Adrenal gland (tissue), 12 donors: ENCODE results near the gene VMO1. TPM values are rescaled to one million over a fixed set of nuclear protein-coding genes. Genes with fewer than 3 reads are reported as not detected.

ENCODE experiments used
- DNase-seq, 7 donors: peaks; one replicate each; pipeline ENCODE4 v3.0.0-alpha.2; 2019 to 2020
- H3K27ac ChIP-seq, 5 donors: fragments of 200-600 bp; sonication (generic) in 4 of 5; 1 replicate in 3 of 5; 2 replicates in 2 of 5; pipeline versions ENCODE4 v1.5.1 to v1.8.0; 2016 to 2020; ENCODE audit warnings: mild to moderate bottlenecking in 1 of 5
- H3K27me3 ChIP-seq: fragments of 200-600 bp; 2 replicates; pipeline ENCODE4 v1.8.0; 2021
- H3K36me3 ChIP-seq, 2 donors: fragments of 200-600 bp; replicated peaks in 1 of 2; 1 replicate in 1 of 2; 2 replicates in 1 of 2; pipeline versions ENCODE4 v1.5.1 to v1.8.0; 2018 to 2022
- H3K4me1 ChIP-seq, 2 donors: fragments of 200-600 bp; replicated peaks in 1 of 2; 1 replicate in 1 of 2; 2 replicates in 1 of 2; pipeline versions ENCODE4 v1.5.1 to v1.8.0; 2018 to 2021
- H3K4me3 ChIP-seq, 4 donors: fragments of 200-600 bp; sonication (generic) in 3 of 4; one replicate each; pipeline ENCODE4 v1.5.1; 2016 to 2018
- H3K9me3 ChIP-seq, 3 donors: fragments of 200-600 bp; sonication (generic) in 1 of 3; replicated peaks in 1 of 3; 1 replicate in 2 of 3; 2 replicates in 1 of 3; pipeline versions ENCODE4 v1.5.1 to v1.8.0; 2016 to 2021
- CTCF ChIP-seq, 6 experiments: fragments of 450-650 bp in 4 of 6; fragments of 200-600 bp in 2 of 6; sonication (generic) in 1 of 6; IDR thresholded peaks; 1 replicate in 5 of 6; 2 replicates in 1 of 6; pipeline versions ENCODE4 v1.5.1 to v1.8.0; 2016 to 2021; ENCODE audit warnings: antibody characterized with exemption in 6 of 6, mild to moderate bottlenecking in 2 of 6, moderate library complexity in 1 of 6
- POLR2A ChIP-seq, 2 donors: fragments of 450-650 bp; IDR thresholded peaks; one replicate each; pipeline ENCODE4 v1.6.1; 2017; ENCODE audit warnings: antibody characterized with exemption in 2 of 2, mild to moderate bottlenecking in 2 of 2, moderate library complexity in 1 of 2
- WGBS, 4 donors: extraction: QIAGEN DNeasy Blood & Tissue Kit in 2 of 4; methylation state at CpG; one replicate each; pipeline versions ENCODE4 v1.1.5 to v1.1.7; 2013 to 2017; 5-methylcytosine and 5-hydroxymethylcytosine counted together
- intact Hi-C, 2 donors: fragments of 100-400 bp; cut with DNase I; formaldehyde crosslinking; loops; one replicate each; pipeline versions ENCODE4 v1.14.1 to v1.15.0; 2022 to 2023
- polyA plus RNA-seq, 3 donors: library from polyadenylated mRNA; stranded (reverse); fragments of 200-250 nt in 2 of 3; fragments of 350-450 nt in 1 of 3; fragmentation: Illumina TruSeq in 1 of 3; extraction: RNeasy Lipid Tissue Mini Kit (QIAGEN cat#74804) in 1 of 3; gene quantifications; one replicate each; pipeline ENCODE4 v1.2.3, GENCODE V29; 2013 to 2014
- total RNA-seq, 9 donors: library from RNA; depleted of rRNA in 4 of 9; stranded (reverse); fragments of >200 nt in 4 of 9; fragments of 120-200 nt in 1 of 9; fragmentation: NEBNext Ultra II Directional in 1 of 9; extraction: Animal tissue kit (Norgen Biotek cat#: 25700) in 1 of 9; gene quantifications; one replicate each; pipeline versions ENCODE4 v1.1.0 to v1.2.4, GENCODE V29; 2013 to 2023
- donor health status: healthy with polysubstance abuse.
- donor health status: Bipolar disorder and iron deficiency.
- donor health status: DM: yes; HTN: yes; CAD: no.
- donor health status: DM: no; HTN: no; CAD: no.
- donor health status: DM: no; HTN: no; CAD: no.
- donor health status: DM: yes; HTN: yes; CAD: no.

VMO1 gene
- total and polyA plus RNA-seq, 12 donors: 0.50 to 9.6 (median 4.4) TPM; not detected in 1

GRCh38 chr17:4764595-4764994 is 21.6 kb downstream of the VMO1 start:
- Histone ChIP-seq H3K36me3 (no peaks in the 10 kb centered on the region), H3K4me1 (no peaks in the 10 kb centered on the region), H3K27me3 (no peaks in the 10 kb centered on the region), H3K4me3 (no peak overlapping the region), H3K9me3 (no peaks in the 10 kb centered on the region), H3K27ac (peak overlapping the region in 2 of 5 donors; percentile 52 to 80)
- peak in 1 of 6 experiments; percentile 20 for TF ChIP-seq CTCF (IDR thresholded peaks at IDR 0.05)
- no peak for TF ChIP-seq POLR2A (IDR thresholded peaks at IDR 0.05)
- 44 to 76% (median 61%) methylated on average over 3 of the region's 3 CpGs for WGBS, 4 donors
- no peak for DNase-seq
- intact Hi-C loops: no loop called here

- peak in 1 of 7 donors; percentile 17 for DNase-seq
- WGBS, 4 donors: 53 to 76% (median 62%) methylated on average over 10 of the region's 10 CpGs
- TF ChIP-seq POLR2A (IDR thresholded peaks at IDR 0.05): no peak
- no peak for TF ChIP-seq CTCF (IDR thresholded peaks at IDR 0.05)
- no peak overlapping the region for H3K4me3 ChIP-seq
- no peak overlapping the region for H3K27ac ChIP-seq
- H3K36me3 ChIP-seq: no peaks in the 10 kb centered on the region
- no peaks in the 10 kb centered on the region for H3K4me1 ChIP-seq
- intact Hi-C loops: no loop called here
- H3K27me3 ChIP-seq: no peaks in the 10 kb centered on the region
- H3K9me3 ChIP-seq: no peaks in the 10 kb centered on the region
Measured at GRCh38 chr17:4759776-4760236, 26.4 kb downstream of the VMO1 start.

- no peak for TF ChIP-seq POLR2A (IDR thresholded peaks at IDR 0.05)
- no peak for TF ChIP-seq CTCF (IDR thresholded peaks at IDR 0.05)
- Histone ChIP-seq H3K27ac (no peak overlapping the region), H3K27me3 (no peaks in the 10 kb centered on the region), H3K9me3 (no peaks in the 10 kb centered on the region), H3K4me1 (no peaks in the 10 kb centered on the region), H3K36me3 (no peaks in the 10 kb centered on the region), H3K4me3 (no peak overlapping the region)
- DNase-seq: no peak
- intact Hi-C loops: no loop called here
- WGBS, 4 donors: 73 to 88% (median 83%) methylated on average over 1 of the region's 1 CpG
Measured at GRCh38 chr17:4753392-4753791, 32.8 kb downstream of the VMO1 start.

- no peaks in the 10 kb centered on the region for H3K4me1 ChIP-seq
- 52 to 58% (median 56%) methylated on average over 5 of the region's 5 CpGs for WGBS, 4 donors
- no peak overlapping the region for H3K4me3 ChIP-seq
- no peaks in the 10 kb centered on the region for H3K27me3 ChIP-seq
- no peaks in the 10 kb centered on the region for H3K36me3 ChIP-seq
- no peaks in the 10 kb centered on the region for H3K9me3 ChIP-seq
- H3K27ac ChIP-seq: no peak overlapping the region
- TF ChIP-seq POLR2A (IDR thresholded peaks at IDR 0.05) (no peak), CTCF (IDR thresholded peaks at IDR 0.05) (no peak)
- intact Hi-C loops: no loop called here
- DNase-seq: no peak
Measured at GRCh38 chr17:4751932-4752331, 34.2 kb downstream of the VMO1 start.
